MM.1S (cell line): ENCODE data around the gene MYOZ1.
"Not testable (repeated sequence)": the region's sequence is repeated elsewhere in the genome, so short reads cannot be mapped to it uniquely, and the experiment has no call there.

ENCODE experiments used
- EZH2phosphoT487 ChIP-seq: fragments of 300-600 bp; sonication (generic); IDR thresholded peaks from 2 replicates; pipeline ENCODE4 v1.6.1; 2018; ENCODE audit warnings: antibody characterized with exemption, low read length
- TF ChIP-seq, protein P1 (sequence below): fragments of 300-600 bp; sonication (generic); IDR thresholded peaks from 2 replicates; pipeline ENCODE4 v1.5.1; 2016; ENCODE audit warnings: antibody characterized with exemption, low read length, mixed read lengths

DNA sequence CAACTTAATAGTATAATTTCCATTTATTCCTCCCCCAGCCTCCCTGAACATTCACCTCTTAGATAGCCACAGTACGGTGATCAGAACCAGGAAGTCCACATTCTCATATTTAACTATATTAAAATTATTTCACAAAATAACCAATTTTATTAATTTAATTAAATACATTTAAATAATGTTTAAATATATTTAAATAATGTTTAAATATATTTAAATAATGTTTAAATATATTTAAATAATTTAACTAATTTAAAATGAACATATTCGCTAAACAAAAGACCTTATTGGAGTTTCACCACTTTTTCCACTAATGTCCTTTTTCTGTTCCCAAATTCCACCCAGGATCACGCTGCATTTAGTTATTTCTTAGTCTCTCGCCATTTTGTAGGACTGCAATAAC, 27.1 kb upstream of the MYOZ1 start:
- TF ChIP-seq, protein P1, sequence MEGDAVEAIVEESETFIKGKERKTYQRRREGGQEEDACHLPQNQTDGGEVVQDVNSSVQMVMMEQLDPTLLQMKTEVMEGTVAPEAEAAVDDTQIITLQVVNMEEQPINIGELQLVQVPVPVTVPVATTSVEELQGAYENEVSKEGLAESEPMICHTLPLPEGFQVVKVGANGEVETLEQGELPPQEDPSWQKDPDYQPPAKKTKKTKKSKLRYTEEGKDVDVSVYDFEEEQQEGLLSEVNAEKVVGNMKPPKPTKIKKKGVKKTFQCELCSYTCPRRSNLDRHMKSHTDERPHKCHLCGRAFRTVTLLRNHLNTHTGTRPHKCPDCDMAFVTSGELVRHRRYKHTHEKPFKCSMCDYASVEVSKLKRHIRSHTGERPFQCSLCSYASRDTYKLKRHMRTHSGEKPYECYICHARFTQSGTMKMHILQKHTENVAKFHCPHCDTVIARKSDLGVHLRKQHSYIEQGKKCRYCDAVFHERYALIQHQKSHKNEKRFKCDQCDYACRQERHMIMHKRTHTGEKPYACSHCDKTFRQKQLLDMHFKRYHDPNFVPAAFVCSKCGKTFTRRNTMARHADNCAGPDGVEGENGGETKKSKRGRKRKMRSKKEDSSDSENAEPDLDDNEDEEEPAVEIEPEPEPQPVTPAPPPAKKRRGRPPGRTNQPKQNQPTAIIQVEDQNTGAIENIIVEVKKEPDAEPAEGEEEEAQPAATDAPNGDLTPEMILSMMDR, result not testable (repeated sequence)
- TF ChIP-seq EZH2phosphoT487, result not testable (repeated sequence)
